HepG2 (cell line): Measurements from ENCODE around the gene ATP2B2. TPM values are rescaled to one million over a fixed set of nuclear protein-coding genes. Genes with fewer than 3 reads are reported as not detected.

Experiments used
- ATAC-seq: fragments of 200-7000 bp; cut with Tn5 transposase; 3 replicates; pipeline ENCODE4 v1.9.1; 2020; ENCODE audit warnings: mild to moderate bottlenecking, moderate library complexity
- BruUV-seq: library from RNA; stranded (reverse); fragments of 400-500 nt; replicated peaks from 2 replicates; lab custom pipeline; 2021; lab: Mats Ljungman, UMichigan
- CTCF ChIA-PET: fragments of 300-600 bp; formaldehyde crosslinking; extraction: SDS; loops from one replicate; lab custom pipeline; 2021; ENCODE audit warnings: low total read pairs, inconsistent platforms, low intra/inter-chr PET ratio; lab: Yijun Ruan, JAX
- POLR2A ChIA-PET: fragments of 350-600 bp; sonication (Branson Sonifier 250); formaldehyde crosslinking; loops from one replicate; lab custom pipeline; 2020; ENCODE audit warnings: antibody characterized with exemption, inconsistent platforms; lab: Yijun Ruan, JAX
- DNase-seq: peaks from one replicate; pipeline ENCODE4 v3.0.0-alpha.2; 2015; ENCODE audit warnings: low spot score
- FAIRE-seq: peaks from 3 replicates; lab custom pipeline; 2011; peaks lifted over from hg19 to GRCh38; lab: Jason Lieb, UNC
- H2AFZ ChIP-seq: one replicate; pipeline ENCODE4 v1.6.1; 2011; ENCODE audit warnings: low read length, inconsistent platforms
- H3K27ac ChIP-seq: fragments of 300-600 bp; 3 replicates; pipeline ENCODE4 v1.8.0; 2011; ENCODE audit warnings: mixed run types, mild to moderate bottlenecking, mixed read lengths, low read length, inconsistent platforms; ENCODE audit not compliant: insufficient read depth; ENCODE audit errors: extremely low read length
- H3K27me3 ChIP-seq, 2 experiments: fragments of 200-600 bp in 1 of 2; 2 replicates in 1 of 2; 3 replicates in 1 of 2; pipeline versions ENCODE4 v1.6.0 to v1.8.0; 2011; ENCODE audit warnings: low read length in 2 of 2, mild to moderate bottlenecking in 2 of 2, moderate library complexity in 2 of 2, inconsistent platforms in 1 of 2; ENCODE audit not compliant: insufficient read depth in 2 of 2, control insufficient read depth in 1 of 2
- H3K36me3 ChIP-seq, 2 experiments: fragments of 200-600 bp in 1 of 2; replicated peaks in 1 of 2; 2 replicates in 1 of 2; 3 replicates in 1 of 2; pipeline versions ENCODE4 v1.5.1 to v1.8.0; 2011; ENCODE audit warnings: low read length in 2 of 2, inconsistent platforms in 1 of 2; ENCODE audit not compliant: insufficient read depth in 2 of 2, control insufficient read depth in 1 of 2
- H3K4me1 ChIP-seq: 2 replicates; pipeline ENCODE4 v1.5.1; 2012; ENCODE audit warnings: low read length, inconsistent platforms; ENCODE audit not compliant: insufficient read depth
- H3K4me2 ChIP-seq: 2 replicates; pipeline ENCODE4 v1.6.0; 2011; ENCODE audit warnings: low read depth, low read length, inconsistent platforms
- H3K4me3 ChIP-seq, 3 experiments: fragments of 200-600 bp in 1 of 3; sonication (generic), shearing (Covaris generic) in 1 of 3; replicated peaks in 1 of 3; 2 replicates each; pipeline ENCODE4 v1.5.1; 2011 to 2016; ENCODE audit warnings: low read length in 3 of 3, inconsistent platforms in 2 of 3, low read depth in 2 of 3, mild to moderate bottlenecking in 2 of 3, control low read depth in 1 of 3, mixed read lengths in 1 of 3; ENCODE audit not compliant: insufficient read depth in 1 of 3
- H3K79me2 ChIP-seq: one replicate; pipeline ENCODE4 v1.6.1; 2011; ENCODE audit warnings: low read length, inconsistent platforms; ENCODE audit not compliant: insufficient read depth
- H3K9ac ChIP-seq: 2 replicates; pipeline ENCODE4 v1.6.0; 2011; ENCODE audit warnings: mild to moderate bottlenecking, low read depth, low read length, inconsistent platforms; ENCODE audit not compliant: insufficient read depth
- H3K9me3 ChIP-seq: 2 replicates; pipeline ENCODE4 v1.5.1; 2012; ENCODE audit warnings: mild to moderate bottlenecking, low read length
- H4K20me1 ChIP-seq: 2 replicates; pipeline ENCODE4 v1.6.0; 2011; ENCODE audit warnings: inconsistent platforms, mild to moderate bottlenecking, low read length, moderate library complexity; ENCODE audit not compliant: insufficient read depth
- ELF1 ChIP-seq: sonication (generic); formaldehyde crosslinking; IDR thresholded peaks from 2 replicates; pipeline ENCODE4 v1.4.0; 2020; ENCODE audit warnings: missing genetic modification reagents
- EP300 ChIP-seq, 3 experiments: sonication (generic) in 1 of 3; formaldehyde crosslinking in 1 of 3; IDR thresholded peaks; 2 replicates each; pipeline versions ENCODE4 v1.5.1 to v1.6.1; 2011 to 2020; ENCODE audit warnings: low read depth in 2 of 3, low read length in 2 of 3, borderline replicate concordance in 1 of 3, improper control_type of control experiment in 1 of 3, mild to moderate bottlenecking in 1 of 3, missing genetic modification reagents in 1 of 3, moderate library complexity in 1 of 3
- EZH2 ChIP-seq: conservative IDR thresholded peaks from 2 replicates; pipeline ENCODE4 v1.6.1; 2012; ENCODE audit warnings: mild to moderate bottlenecking, low read depth, low read length, moderate library complexity
- GRHL1 ChIP-seq: sonication (generic); formaldehyde crosslinking; conservative IDR thresholded peaks from 2 replicates; pipeline ENCODE4 v1.8.0; 2022; ENCODE audit warnings: missing genetic modification reagents
- HMGA1 ChIP-seq: sonication (generic); formaldehyde crosslinking; conservative IDR thresholded peaks from 2 replicates; pipeline ENCODE4 v1.4.0; 2020; ENCODE audit warnings: missing genetic modification reagents
- MAFG ChIP-seq: sonication (generic); formaldehyde crosslinking; IDR thresholded peaks from 2 replicates; pipeline ENCODE4 v1.5.1; 2020; ENCODE audit warnings: mild to moderate bottlenecking, missing genetic modification reagents
- NCOA1 ChIP-seq: sonication (generic); formaldehyde crosslinking; IDR thresholded peaks from 2 replicates; pipeline ENCODE4 v1.9.0; 2021; ENCODE audit warnings: missing genetic modification reagents
- NFATC3 ChIP-seq: sonication (generic); formaldehyde crosslinking; IDR thresholded peaks from 2 replicates; pipeline ENCODE4 v1.5.1; 2020; ENCODE audit warnings: mild to moderate bottlenecking, missing genetic modification reagents
- SRSF4 ChIP-seq: fragments of 200-400 bp; formaldehyde crosslinking; IDR thresholded peaks from one replicate; pipeline ENCODE4 v1.6.1; 2018; ENCODE audit warnings: mild to moderate bottlenecking, low read depth, low read length, moderate library complexity; ENCODE audit not compliant: poor library complexity, severe bottlenecking
- TBP ChIP-seq: sonication (generic); formaldehyde crosslinking; IDR thresholded peaks from 2 replicates; pipeline ENCODE4 v1.5.0; 2020; ENCODE audit warnings: missing genetic modification reagents
- ZNF431 ChIP-seq: sonication (generic); formaldehyde crosslinking; IDR thresholded peaks from 2 replicates; pipeline ENCODE4 v1.9.0; 2022; ENCODE audit warnings: missing genetic modification reagents, low read depth, mild to moderate bottlenecking, borderline replicate concordance
- WGBS: methylation state at CpG from one replicate; pipeline ENCODE4 v1.1.6; 2017; ENCODE audit warnings: low lambda C conversion rate; 5-methylcytosine and 5-hydroxymethylcytosine counted together
- in situ Hi-C: cut with HindIII; loops from 2 replicates; pipeline ENCODE4 v1.10.0; 2017; ENCODE audit warnings: low pct_unique_long_range_greater_than_20kb; ENCODE audit not compliant: extremely low pct_ligation_motif_present
- intact Hi-C: fragments of 100-400 bp; cut with micrococcal nuclease; formaldehyde crosslinking; loops from one replicate; pipeline ENCODE4 v1.10.0; 2022; ENCODE audit not compliant: unreplicated experiment
- polyA plus RNA-seq, 8 experiments: library from polyadenylated mRNA; depleted of rRNA in 3 of 8; stranded (reverse) in 7 of 8; unstranded in 1 of 8; fragments of >200 nt; fragmentation: Illumina TruSeq in 4 of 8; extraction: Trizol in 4 of 8; gene quantifications; 2 replicates each; pipeline versions ENCODE4 v1.2.1 to v1.2.3, GENCODE V29; 2011 to 2016; ENCODE audit warnings: low read depth in 4 of 8, missing spikeins in 1 of 8, mixed read lengths in 1 of 8; ENCODE audit not compliant: insufficient read depth in 1 of 8
- total RNA-seq, 5 experiments: library from RNA; depleted of rRNA; stranded (reverse); fragments of >200 nt; fragmentation: Illumina TruSeq; extraction: Trizol; gene quantifications; 2 replicates each; pipeline ENCODE4 v1.2.3, GENCODE V29; 2016; ENCODE audit warnings: low read depth in 1 of 5
- TF ChIP-seq, protein P1 (sequence below): sonication (generic); formaldehyde crosslinking; IDR thresholded peaks from 2 replicates; pipeline ENCODE4 v1.4.0; 2020; ENCODE audit warnings: missing genetic modification reagents, borderline replicate concordance
- TF ChIP-seq, protein P2 (sequence below): sonication (generic); formaldehyde crosslinking; IDR thresholded peaks from 2 replicates; pipeline ENCODE4 v1.4.0; 2020; ENCODE audit warnings: missing genetic modification reagents, borderline replicate concordance

ATP2B2 gene
- total and polyA plus RNA-seq, 2 of the 13 experiments (the other 11 are each of a cell fraction or from before 2014, with no cell fraction given): 1.5 to 2.3 TPM

- TF ChIP-seq, protein P1, sequence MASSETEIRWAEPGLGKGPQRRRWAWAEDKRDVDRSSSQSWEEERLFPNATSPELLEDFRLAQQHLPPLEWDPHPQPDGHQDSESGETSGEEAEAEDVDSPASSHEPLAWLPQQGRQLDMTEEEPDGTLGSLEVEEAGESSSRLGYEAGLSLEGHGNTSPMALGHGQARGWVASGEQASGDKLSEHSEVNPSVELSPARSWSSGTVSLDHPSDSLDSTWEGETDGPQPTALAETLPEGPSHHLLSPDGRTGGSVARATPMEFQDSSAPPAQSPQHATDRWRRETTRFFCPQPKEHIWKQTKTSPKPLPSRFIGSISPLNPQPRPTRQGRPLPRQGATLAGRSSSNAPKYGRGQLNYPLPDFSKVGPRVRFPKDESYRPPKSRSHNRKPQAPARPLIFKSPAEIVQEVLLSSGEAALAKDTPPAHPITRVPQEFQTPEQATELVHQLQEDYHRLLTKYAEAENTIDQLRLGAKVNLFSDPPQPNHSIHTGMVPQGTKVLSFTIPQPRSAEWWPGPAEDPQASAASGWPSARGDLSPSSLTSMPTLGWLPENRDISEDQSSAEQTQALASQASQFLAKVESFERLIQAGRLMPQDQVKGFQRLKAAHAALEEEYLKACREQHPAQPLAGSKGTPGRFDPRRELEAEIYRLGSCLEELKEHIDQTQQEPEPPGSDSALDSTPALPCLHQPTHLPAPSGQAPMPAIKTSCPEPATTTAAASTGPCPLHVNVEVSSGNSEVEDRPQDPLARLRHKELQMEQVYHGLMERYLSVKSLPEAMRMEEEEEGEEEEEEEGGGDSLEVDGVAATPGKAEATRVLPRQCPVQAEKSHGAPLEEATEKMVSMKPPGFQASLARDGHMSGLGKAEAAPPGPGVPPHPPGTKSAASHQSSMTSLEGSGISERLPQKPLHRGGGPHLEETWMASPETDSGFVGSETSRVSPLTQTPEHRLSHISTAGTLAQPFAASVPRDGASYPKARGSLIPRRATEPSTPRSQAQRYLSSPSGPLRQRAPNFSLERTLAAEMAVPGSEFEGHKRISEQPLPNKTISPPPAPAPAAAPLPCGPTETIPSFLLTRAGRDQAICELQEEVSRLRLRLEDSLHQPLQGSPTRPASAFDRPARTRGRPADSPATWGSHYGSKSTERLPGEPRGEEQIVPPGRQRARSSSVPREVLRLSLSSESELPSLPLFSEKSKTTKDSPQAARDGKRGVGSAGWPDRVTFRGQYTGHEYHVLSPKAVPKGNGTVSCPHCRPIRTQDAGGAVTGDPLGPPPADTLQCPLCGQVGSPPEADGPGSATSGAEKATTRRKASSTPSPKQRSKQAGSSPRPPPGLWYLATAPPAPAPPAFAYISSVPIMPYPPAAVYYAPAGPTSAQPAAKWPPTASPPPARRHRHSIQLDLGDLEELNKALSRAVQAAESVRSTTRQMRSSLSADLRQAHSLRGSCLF (CRISPR knock-in tag): no peak
- TF ChIP-seq EZH2 (no peak), EP300 (IDR thresholded peaks at IDR 0.05; ENCODE audit: low read depth in 2 of 2, low read length in 2 of 2) (no peak), EP300 (CRISPR knock-in tag; IDR thresholded peaks at IDR 0.05; ENCODE audit: borderline replicate concordance) (no peak), NCOA1 (CRISPR knock-in tag) (no peak)
Measured at GRCh38 chr3:10548992-10549391, 43.6 kb upstream of the ATP2B2 start (continued).

DNA sequence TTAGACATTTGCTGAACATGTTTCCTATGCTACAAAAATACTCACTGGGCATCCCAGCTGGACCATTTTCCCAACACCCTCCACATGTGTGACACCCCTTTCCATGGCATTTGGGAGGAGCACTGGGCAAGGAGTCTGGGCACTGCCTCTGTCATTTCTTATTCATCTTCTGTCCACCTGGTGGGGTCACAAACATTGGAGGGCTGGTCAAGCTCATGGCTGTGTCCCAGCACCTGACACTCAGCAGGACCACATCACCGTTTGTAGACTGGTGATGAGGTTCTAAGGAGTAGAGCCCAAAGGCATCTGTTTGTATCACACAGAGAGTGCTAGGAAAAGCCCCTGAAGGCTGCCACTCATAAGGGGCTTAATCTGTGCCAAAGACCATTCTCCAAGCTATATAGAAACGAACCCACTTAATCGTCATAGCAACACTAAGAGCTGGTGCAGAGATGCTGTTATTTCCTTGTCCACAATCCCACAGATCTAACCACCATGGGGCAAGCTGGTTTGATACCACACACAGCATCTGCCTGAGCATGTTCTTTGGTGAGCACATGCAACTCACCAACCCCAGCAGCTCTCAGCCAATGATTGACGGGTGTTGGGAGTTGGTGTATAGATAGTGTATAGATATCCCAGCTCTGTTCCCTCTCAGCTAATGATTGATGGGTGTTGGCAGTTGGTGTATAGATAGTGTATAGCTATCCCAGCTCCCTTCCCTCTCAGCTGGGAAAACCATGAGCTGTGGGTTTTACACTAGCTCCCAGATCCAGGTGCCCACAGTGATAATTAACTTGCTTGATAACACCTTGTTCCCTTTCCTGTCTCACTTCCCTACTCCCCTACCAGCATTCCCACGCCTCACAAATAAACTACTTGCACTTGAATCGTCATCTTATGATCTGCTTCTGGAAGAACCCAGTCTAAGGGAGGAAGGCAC lies 42.7 kb upstream of the ATP2B2 start:
- Histone ChIP-seq H3K9me3 (no peaks in the 10 kb centered on the region), H3K4me1 (no peaks in the 10 kb centered on the region), H3K27me3 (peaks cover 3 to 23% of the 10 kb centered on the region in 2 experiments; a peak in 3 of 5 replicates), H3K9ac (no peak overlapping the region), H3K27ac (no peak overlapping the region), H3K36me3 (no peaks in the 10 kb centered on the region), H3K4me2 (no peak overlapping the region), H4K20me1 (no peaks in the 10 kb centered on the region), H2AFZ (no peak overlapping the region), H3K79me2 (no peaks in the 10 kb centered on the region), H3K4me3 (no peak overlapping the region)
- ATAC-seq: no peak
- ChIA-PET POLR2A (no interaction called here), CTCF (no interaction called here)
- DNase-seq: no peak
- 0% methylated on average over 5 of the region's 6 CpGs for WGBS
- in situ Hi-C loops (no loop called here), intact Hi-C loops (no loop called here)
- no peak for FAIRE-seq
- no TSS peak for BruUV-seq
- TF ChIP-seq ZNF431 (CRISPR knock-in tag): no peak
- TF ChIP-seq ELF1: no peak
- no peak for TF ChIP-seq SRSF4
- TF ChIP-seq, protein P2, sequence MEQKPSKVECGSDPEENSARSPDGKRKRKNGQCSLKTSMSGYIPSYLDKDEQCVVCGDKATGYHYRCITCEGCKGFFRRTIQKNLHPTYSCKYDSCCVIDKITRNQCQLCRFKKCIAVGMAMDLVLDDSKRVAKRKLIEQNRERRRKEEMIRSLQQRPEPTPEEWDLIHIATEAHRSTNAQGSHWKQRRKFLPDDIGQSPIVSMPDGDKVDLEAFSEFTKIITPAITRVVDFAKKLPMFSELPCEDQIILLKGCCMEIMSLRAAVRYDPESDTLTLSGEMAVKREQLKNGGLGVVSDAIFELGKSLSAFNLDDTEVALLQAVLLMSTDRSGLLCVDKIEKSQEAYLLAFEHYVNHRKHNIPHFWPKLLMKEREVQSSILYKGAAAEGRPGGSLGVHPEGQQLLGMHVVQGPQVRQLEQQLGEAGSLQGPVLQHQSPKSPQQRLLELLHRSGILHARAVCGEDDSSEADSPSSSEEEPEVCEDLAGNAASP: no peak
- no peak for TF ChIP-seq NFATC3
- no peak for TF ChIP-seq HMGA1 (CRISPR knock-in tag)
- TF ChIP-seq GRHL1: no peak
- TF ChIP-seq MAFG (CRISPR knock-in tag): no peak
- no peak for TF ChIP-seq TBP
